Spleen (tissue), 11 donors: Measurements from ENCODE around the gene ONECUT3. TPM values are rescaled to one million over a fixed set of nuclear protein-coding genes. Genes with fewer than 3 reads are reported as not detected.

Experiments
- DNase-seq: peaks from one replicate; pipeline ENCODE4 v3.0.0-alpha.2; 2020
- H3K27ac ChIP-seq, 8 donors: fragments of 200-600 bp; sonication (generic) in 7 of 8; 1 replicate in 4 of 8; 2 replicates in 4 of 8; pipeline versions ENCODE4 v1.5.0 to v1.8.0; 2016 to 2021; ENCODE audit warnings: inconsistent platforms in 4 of 8, mild to moderate bottlenecking in 4 of 8, moderate library complexity in 1 of 8
- H3K27me3 ChIP-seq, 7 donors: fragments of 200-600 bp; sonication (generic) in 6 of 7; replicated peaks in 1 of 7; 1 replicate in 4 of 7; 2 replicates in 3 of 7; pipeline versions ENCODE4 v1.5.0 to v1.8.0; 2016 to 2021; ENCODE audit warnings: inconsistent platforms in 3 of 7, mild to moderate bottlenecking in 1 of 7
- H3K36me3 ChIP-seq, 6 donors: fragments of 200-600 bp; sonication (generic) in 5 of 6; 1 replicate in 4 of 6; 2 replicates in 2 of 6; pipeline versions ENCODE4 v1.5.0 to v1.8.0; 2016 to 2021; ENCODE audit warnings: inconsistent platforms in 2 of 6
- H3K4me1 ChIP-seq, 6 donors: fragments of 200-600 bp; sonication (generic) in 5 of 6; 1 replicate in 3 of 6; 2 replicates in 3 of 6; pipeline versions ENCODE4 v1.5.0 to v1.8.0; 2016 to 2021; ENCODE audit warnings: inconsistent platforms in 3 of 6
- H3K4me3 ChIP-seq, 8 donors: fragments of 200-600 bp; sonication (generic) in 7 of 8; 1 replicate in 4 of 8; 2 replicates in 4 of 8; pipeline versions ENCODE4 v1.5.0 to v1.8.0; 2016 to 2021; ENCODE audit warnings: inconsistent platforms in 4 of 8, mild to moderate bottlenecking in 4 of 8, moderate library complexity in 2 of 8
- H3K9me3 ChIP-seq, 8 donors: fragments of 200-600 bp; sonication (generic) in 7 of 8; 1 replicate in 4 of 8; 2 replicates in 4 of 8; pipeline versions ENCODE4 v1.5.0 to v1.8.0; 2016 to 2021; ENCODE audit warnings: inconsistent platforms in 4 of 8
- CTCF ChIP-seq, 11 experiments: fragments of 200-600 bp in 7 of 11; fragments of 450-650 bp in 4 of 11; sonication (generic) in 4 of 11; IDR thresholded peaks in 8 of 11; conservative IDR thresholded peaks in 3 of 11; 1 replicate in 7 of 11; 2 replicates in 4 of 11; pipeline versions ENCODE4 v1.4.0 to v1.8.0; 2016 to 2021; ENCODE audit warnings: antibody characterized with exemption in 11 of 11, inconsistent platforms in 4 of 11, mild to moderate bottlenecking in 1 of 11
- POLR2A ChIP-seq, 3 donors: fragments of 450-650 bp; IDR thresholded peaks; one replicate each; pipeline ENCODE4 v1.5.1; 2017; ENCODE audit warnings: antibody characterized with exemption in 3 of 3, mild to moderate bottlenecking in 1 of 3
- POLR2AphosphoS5 ChIP-seq, 3 donors: sonication (generic); formaldehyde crosslinking; IDR thresholded peaks; one replicate each; pipeline ENCODE4 v1.5.1; 2017; ENCODE audit warnings: antibody characterized with exemption in 3 of 3
- WGBS, 5 donors: extraction: QIAGEN DNeasy Blood & Tissue Kit in 3 of 5; methylation state at CpG; one replicate each; pipeline versions ENCODE4 v1.1.5 to v1.1.7; 2013 to 2018; 5-methylcytosine and 5-hydroxymethylcytosine counted together
- intact Hi-C: fragments of 100-400 bp; cut with DNase I; formaldehyde crosslinking; loops from one replicate; pipeline ENCODE4 v1.15.0; 2023; ENCODE audit warnings: low total_unique reads
- polyA plus RNA-seq, 3 donors: library from polyadenylated mRNA; stranded (reverse); fragments of 200-250 nt; gene quantifications; one replicate each; pipeline ENCODE4 v1.2.1, GENCODE V29; 2013
- total RNA-seq, 7 donors: library from RNA; depleted of rRNA in 3 of 7; stranded (reverse); fragments of >200 nt in 3 of 7; fragmentation: NEBNext Ultra II Directional in 4 of 7; extraction: Animal tissue kit (Norgen Biotek cat#: 25700) in 4 of 7; gene quantifications; one replicate each; pipeline versions ENCODE4 v1.1.0 to v1.2.1, GENCODE V29; 2016 to 2021
- donor health status: healthy with polysubstance abuse.
- donor health status: DM: no; HTN: no; CAD: no; lungs with moderate emphysema.
- donor health status: DM: no; HTN: no; CAD: no.
- donor health status: Bipolar disorder and iron deficiency.
- donor health status: healthy.
- donor health status: DM: no; HTN: no; CAD: no.
- donor health status: DM: yes; HTN: yes; CAD: no.

ONECUT3 gene
- total and polyA plus RNA-seq, 10 donors: not detected

- Histone ChIP-seq H3K9me3 (no peaks in the 10 kb centered on the region), H3K4me1 (peaks cover 5 to 14% (median 9%) of the 10 kb centered on the region in 6 donors), H3K4me3 (peak overlapping the region in 7 of 8 donors; percentile 24 to 65 (median 35)), H3K36me3 (no peaks in the 10 kb centered on the region), H3K27me3 (peaks cover 0 to 99% (median 61%) of the 10 kb centered on the region in 7 donors), H3K27ac (no peak overlapping the region)
- intact Hi-C loops: no loop called here
- TF ChIP-seq CTCF (IDR thresholded peaks at IDR 0.05 in 8 of 11, conservative IDR thresholded peaks at IDR 0.05 in 3 of 11): no peak
- no peak for TF ChIP-seq POLR2AphosphoS5 (IDR thresholded peaks at IDR 0.05)
- no peak for TF ChIP-seq POLR2A (IDR thresholded peaks at IDR 0.05)
- DNase-seq: no peak
- WGBS, 5 donors: 10 to 28% (median 11%) methylated on average over 28 to 90 of the region's 90 CpGs
Observed at GRCh38 chr19:1725100-1726064, 27.9 kb upstream of the ONECUT3 start.

DNA sequence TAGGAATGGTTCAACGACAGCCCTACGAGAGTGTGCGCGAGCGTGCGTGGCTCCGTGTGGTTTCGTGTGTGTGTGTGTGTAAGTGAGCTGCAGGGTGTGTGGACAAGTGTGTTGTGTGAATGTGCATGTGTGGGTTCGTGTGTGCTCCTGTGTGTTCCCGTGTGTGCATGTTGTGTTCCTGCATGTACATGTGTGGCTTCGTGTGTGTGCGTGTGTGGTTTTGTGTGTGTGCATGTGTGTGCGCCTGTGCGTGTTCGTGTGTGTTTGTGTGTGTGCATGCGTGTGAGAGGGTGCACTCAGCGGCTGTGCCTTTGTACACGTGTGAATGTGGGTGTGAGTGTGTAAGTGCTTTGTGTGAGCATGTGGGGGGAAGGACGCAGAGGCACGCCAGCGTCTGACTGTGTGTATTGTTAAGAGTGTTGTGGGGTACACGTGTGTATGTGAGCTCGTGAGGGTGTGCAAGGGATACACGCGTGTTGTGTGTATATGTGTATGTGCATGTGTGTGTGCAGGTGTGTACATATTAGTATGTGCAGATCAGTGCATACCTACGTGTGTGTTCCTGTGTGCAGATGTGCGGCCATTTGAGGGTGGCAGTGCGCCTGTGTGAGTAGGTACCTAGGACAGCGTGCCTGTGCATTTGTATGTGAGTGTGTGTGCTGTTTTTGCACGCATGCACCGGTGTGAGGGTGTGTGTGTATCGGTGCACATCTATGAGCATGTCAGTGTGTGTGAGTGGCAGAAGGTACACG, 24.3 kb upstream of the ONECUT3 start:
- H3K27ac ChIP-seq: no peak overlapping the region
- no peaks in the 10 kb centered on the region for H3K9me3 ChIP-seq
- H3K4me1 ChIP-seq: peaks cover 5 to 14% (median 9%) of the 10 kb centered on the region in 6 donors
- H3K27me3 ChIP-seq: peaks cover 0 to 100% (median 63%) of the 10 kb centered on the region in 7 donors
- intact Hi-C loops: no loop called here
- peak in 1 of 11 experiments; percentile 5 for TF ChIP-seq CTCF (IDR thresholded peaks at IDR 0.05 in 8 of 11, conservative IDR thresholded peaks at IDR 0.05 in 3 of 11)
- TF ChIP-seq POLR2AphosphoS5 (IDR thresholded peaks at IDR 0.05): no peak
- 91 to 94% (median 91%) methylated on average over 33 of the region's 33 CpGs for WGBS, 5 donors
- DNase-seq: no peak
- no peaks in the 10 kb centered on the region for H3K36me3 ChIP-seq
- no peak overlapping the region for H3K4me3 ChIP-seq

- WGBS, 5 donors: 86 to 94% (median 90%) methylated on average over 4 to 19 of the region's 19 CpGs
- no peak for DNase-seq
- no peak for TF ChIP-seq POLR2A (IDR thresholded peaks at IDR 0.05)
- H3K27ac ChIP-seq: no peak overlapping the region
- H3K36me3 ChIP-seq: no peaks in the 10 kb centered on the region
- no peaks in the 10 kb centered on the region for H3K9me3 ChIP-seq
- peaks cover 5 to 14% (median 9%) of the 10 kb centered on the region in 6 donors for H3K4me1 ChIP-seq
- H3K27me3 ChIP-seq: peaks cover 0 to 100% (median 69%) of the 10 kb centered on the region in 7 donors
- intact Hi-C loops: no loop called here
- no peak overlapping the region for H3K4me3 ChIP-seq
Observed at GRCh38 chr19:1729568-1729925, 23.8 kb upstream of the ONECUT3 start.

- Histone ChIP-seq H3K27me3 (peaks cover 0 to 100% (median 71%) of the 10 kb centered on the region in 7 donors), H3K27ac (no peak overlapping the region), H3K4me3 (no peak overlapping the region), H3K36me3 (no peaks in the 10 kb centered on the region), H3K9me3 (no peaks in the 10 kb centered on the region), H3K4me1 (peaks cover 5 to 13% (median 9%) of the 10 kb centered on the region in 6 donors)
- TF ChIP-seq POLR2A (IDR thresholded peaks at IDR 0.05) (no peak), CTCF (IDR thresholded peaks at IDR 0.05 in 8 of 11, conservative IDR thresholded peaks at IDR 0.05 in 3 of 11) (no peak), POLR2AphosphoS5 (IDR thresholded peaks at IDR 0.05) (no peak)
- 80 to 90% (median 88%) methylated on average over 12 to 17 of the region's 17 CpGs for WGBS, 5 donors
- intact Hi-C loops: no loop called here
- DNase-seq: no peak
Observed at GRCh38 chr19:1730157-1730556, 23.1 kb upstream of the ONECUT3 start.
